Activated B cell treated with CpG ODN at 0.5 μM for 24 hours (primary cell): ENCODE measurements around the gene PLEKHA3. TPM values are rescaled to one million over a fixed set of nuclear protein-coding genes. Genes with fewer than 3 reads are reported as not detected.
A peak's percentile ranks its signal among the peaks of the same experiment; 100 is the strongest.

ENCODE experiments used
- ATAC-seq: fragments of 200-7000 bp; cut with Tn5 transposase; one replicate; pipeline ENCODE4 v1.10.0; 2021; ENCODE audit warnings: low read depth, mild to moderate bottlenecking, moderate library complexity
- CTCF ChIA-PET: fragments of 350-600 bp; sonication (Branson Sonifier 250); formaldehyde crosslinking; loops from one replicate; lab custom pipeline; 2021; ENCODE audit warnings: antibody characterized with exemption; lab: Charles Lee
- POLR2A ChIA-PET: fragments of 350-600 bp; sonication (Branson Sonifier 250); formaldehyde crosslinking; loops from one replicate; lab custom pipeline; 2021; ENCODE audit warnings: antibody characterized with exemption; lab: Charles Lee
- DNase-seq: peaks from one replicate; pipeline ENCODE4 v3.0.0; 2022
- H3K27ac Mint-ChIP-seq: one replicate; pipeline ENCODE4 v1.8.0; 2020; ENCODE audit warnings: mixed read lengths
- H3K27me3 Mint-ChIP-seq: one replicate; pipeline ENCODE4 v1.8.0; 2021; ENCODE audit warnings: mixed read lengths
- H3K36me3 Mint-ChIP-seq: one replicate; pipeline ENCODE4 v1.8.0; 2021; ENCODE audit warnings: low read depth, mixed read lengths
- H3K4me1 Mint-ChIP-seq: one replicate; pipeline ENCODE4 v1.8.0; 2021; ENCODE audit warnings: mixed read lengths
- H3K4me3 Mint-ChIP-seq: one replicate; pipeline ENCODE4 v1.8.0; 2020; ENCODE audit warnings: mild to moderate bottlenecking, mixed read lengths
- H3K9me3 Mint-ChIP-seq: one replicate; pipeline ENCODE4 v1.8.0; 2020; ENCODE audit warnings: mixed read lengths
- intact Hi-C: fragments of 100-400 bp; cut with micrococcal nuclease; formaldehyde crosslinking; loops from one replicate; pipeline ENCODE4 v1.15.1; 2024
- total RNA-seq: library from RNA; stranded (reverse); gene quantifications from 2 replicates; pipeline ENCODE4 v1.2.3, GENCODE V29; 2022
- TF ChIP-seq, protein P1 (sequence below): fragments of 200-600 bp; IDR thresholded peaks from one replicate; pipeline ENCODE4 v1.8.0; 2022; ENCODE audit warnings: antibody characterized with exemption, mild to moderate bottlenecking

The PLEKHA3 gene
- total RNA-seq, 1 donor from 2014 or later: 29.6 TPM

DNA sequence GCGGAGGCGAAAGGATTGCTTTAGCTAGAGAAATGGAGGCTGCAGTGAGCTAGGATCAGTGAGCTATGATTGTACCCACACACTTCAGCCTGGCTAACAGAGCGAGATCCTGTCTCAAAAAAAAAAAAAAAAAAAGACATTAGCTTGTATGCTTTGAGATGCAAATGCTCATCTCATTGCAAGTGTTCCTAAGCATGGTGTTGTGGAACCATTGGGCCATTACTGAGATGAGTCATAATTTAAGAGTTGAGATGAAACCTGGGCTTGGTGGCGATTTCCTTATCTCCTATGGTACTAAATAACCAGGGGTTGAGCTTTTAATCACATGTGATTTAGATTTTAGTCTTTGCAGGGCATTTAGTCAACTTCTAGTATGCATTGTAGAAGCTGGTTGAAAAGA is 2.2 kb downstream of the PLEKHA3 start:
- H3K27ac Mint-ChIP-seq: peak overlapping the region; percentile 80
- peaks cover 55% of the 10 kb centered on the region for H3K4me1 Mint-ChIP-seq
- DNase-seq (no peak), ATAC-seq (peak; percentile 30)
- no peaks in the 10 kb centered on the region for H3K9me3 Mint-ChIP-seq
- intact Hi-C loops: no loop called here
- peaks cover 27% of the 10 kb centered on the region for H3K36me3 Mint-ChIP-seq
- POLR2A ChIA-PET: interaction anchor here (0.6 to 4.1 kb wide), 6 partner anchors 29 to 1218 kb away, joined by 3 to 70 read pairs (median 5); partner anchors contain the start of genes NFE2L2, PJVK and PRKRA
- peak overlapping the region; percentile 72 for H3K4me3 Mint-ChIP-seq
- H3K27me3 Mint-ChIP-seq: no peaks in the 10 kb centered on the region
- TF ChIP-seq, protein P1, sequence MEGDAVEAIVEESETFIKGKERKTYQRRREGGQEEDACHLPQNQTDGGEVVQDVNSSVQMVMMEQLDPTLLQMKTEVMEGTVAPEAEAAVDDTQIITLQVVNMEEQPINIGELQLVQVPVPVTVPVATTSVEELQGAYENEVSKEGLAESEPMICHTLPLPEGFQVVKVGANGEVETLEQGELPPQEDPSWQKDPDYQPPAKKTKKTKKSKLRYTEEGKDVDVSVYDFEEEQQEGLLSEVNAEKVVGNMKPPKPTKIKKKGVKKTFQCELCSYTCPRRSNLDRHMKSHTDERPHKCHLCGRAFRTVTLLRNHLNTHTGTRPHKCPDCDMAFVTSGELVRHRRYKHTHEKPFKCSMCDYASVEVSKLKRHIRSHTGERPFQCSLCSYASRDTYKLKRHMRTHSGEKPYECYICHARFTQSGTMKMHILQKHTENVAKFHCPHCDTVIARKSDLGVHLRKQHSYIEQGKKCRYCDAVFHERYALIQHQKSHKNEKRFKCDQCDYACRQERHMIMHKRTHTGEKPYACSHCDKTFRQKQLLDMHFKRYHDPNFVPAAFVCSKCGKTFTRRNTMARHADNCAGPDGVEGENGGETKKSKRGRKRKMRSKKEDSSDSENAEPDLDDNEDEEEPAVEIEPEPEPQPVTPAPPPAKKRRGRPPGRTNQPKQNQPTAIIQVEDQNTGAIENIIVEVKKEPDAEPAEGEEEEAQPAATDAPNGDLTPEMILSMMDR: no peak
- CTCF ChIA-PET: interaction anchor here (0.6 to 2.0 kb wide), 2 partner anchors 68 to 127 kb away, joined by 3 to 5 read pairs; no protein-coding TSS in a partner anchor

DNA sequence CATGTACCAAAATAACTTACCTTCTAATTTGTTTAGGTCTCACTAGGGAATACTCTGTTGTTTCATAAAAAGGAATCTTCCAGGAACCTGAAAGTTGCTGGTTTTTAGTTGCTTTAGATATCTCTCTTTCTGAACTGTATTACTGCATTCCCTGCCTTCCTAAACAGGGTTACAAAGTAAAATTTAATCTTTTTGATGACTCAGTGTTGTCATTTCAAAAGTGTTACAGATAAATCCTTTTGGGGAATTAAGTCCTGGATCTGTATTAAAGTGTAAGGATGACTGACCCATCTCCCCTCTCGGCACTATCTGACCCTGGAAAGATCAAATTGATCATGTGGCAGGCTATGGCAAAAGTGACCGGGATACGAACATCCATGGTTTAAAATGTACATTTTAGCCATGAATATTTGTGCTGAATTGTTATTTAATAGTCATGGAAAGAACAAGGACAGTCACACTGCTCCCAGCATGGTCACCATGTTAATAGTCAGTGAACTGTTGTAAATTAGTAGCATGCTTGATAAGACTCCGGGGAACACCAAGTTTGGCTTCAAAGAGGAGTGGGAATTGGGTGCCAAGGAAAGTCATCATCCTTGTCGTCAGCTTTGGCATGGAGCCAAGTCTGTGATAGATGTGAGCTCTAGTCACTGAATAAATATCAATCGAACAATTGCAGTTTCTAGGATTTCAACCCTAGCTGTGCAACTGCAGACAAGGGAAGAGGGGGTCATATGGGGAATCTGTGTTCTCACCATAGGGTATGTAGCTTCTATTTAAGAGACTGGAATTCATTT is 4.2 kb downstream of the PLEKHA3 start:
- no peak for ATAC-seq
- H3K9me3 Mint-ChIP-seq: no peaks in the 10 kb centered on the region
- intact Hi-C loops: no loop called here
- no peak overlapping the region for H3K27ac Mint-ChIP-seq
- no peaks in the 10 kb centered on the region for H3K27me3 Mint-ChIP-seq
- TF ChIP-seq, protein P1: no peak
- no peak overlapping the region for H3K4me3 Mint-ChIP-seq
- POLR2A ChIA-PET: no interaction called here
- peaks cover 40% of the 10 kb centered on the region for H3K4me1 Mint-ChIP-seq
- peaks cover 35% of the 10 kb centered on the region for H3K36me3 Mint-ChIP-seq
- no peak for DNase-seq
- CTCF ChIA-PET: no interaction called here

DNA sequence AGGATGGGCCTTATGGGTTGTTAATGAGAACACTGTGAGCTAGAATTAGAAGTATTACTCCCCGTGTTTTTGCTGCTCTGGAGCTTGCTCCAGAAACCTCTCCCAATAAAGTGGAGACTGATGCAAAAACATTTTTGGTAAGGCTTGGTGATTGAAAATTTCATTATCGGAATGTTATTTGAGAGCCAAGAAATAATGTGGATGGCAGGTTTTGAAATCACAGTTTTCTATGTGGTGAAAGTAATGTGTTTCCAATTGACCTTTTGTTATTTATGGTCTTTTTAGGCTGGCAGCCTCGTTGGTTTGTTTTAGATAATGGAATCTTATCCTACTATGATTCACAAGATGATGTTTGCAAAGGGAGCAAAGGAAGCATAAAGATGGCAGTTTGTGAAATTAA is 5.1 kb downstream of the PLEKHA3 start:
- H3K36me3 Mint-ChIP-seq: peaks cover 43% of the 10 kb centered on the region
- H3K27ac Mint-ChIP-seq: no peak overlapping the region
- no peaks in the 10 kb centered on the region for H3K9me3 Mint-ChIP-seq
- no peak overlapping the region for H3K4me3 Mint-ChIP-seq
- POLR2A ChIA-PET: no interaction called here
- DNase-seq (no peak), ATAC-seq (no peak)
- no peaks in the 10 kb centered on the region for H3K27me3 Mint-ChIP-seq
- intact Hi-C loops: no loop called here
- CTCF ChIA-PET: no interaction called here
- TF ChIP-seq, protein P1: no peak
- peaks cover 39% of the 10 kb centered on the region for H3K4me1 Mint-ChIP-seq

DNA sequence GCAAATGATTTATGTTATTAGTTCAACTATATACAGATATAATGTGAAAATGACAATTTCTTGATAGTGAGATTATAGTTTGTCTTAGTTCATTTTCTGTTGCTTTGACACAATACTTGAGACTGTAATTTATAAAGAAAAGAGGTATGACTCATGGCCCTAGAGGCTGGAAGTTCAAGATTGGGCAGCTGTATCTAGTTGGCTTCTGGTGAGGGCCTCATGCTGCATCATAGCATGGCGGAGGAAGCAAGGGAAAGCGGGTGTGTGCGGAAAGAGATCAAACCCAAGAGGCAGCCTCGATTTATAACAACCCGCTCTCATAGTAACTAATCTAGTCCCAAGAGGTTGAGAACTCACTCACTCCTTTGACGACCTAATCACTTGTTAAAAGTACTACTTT is 11.4 kb downstream of the PLEKHA3 start:
- no peak overlapping the region for H3K27ac Mint-ChIP-seq
- H3K36me3 Mint-ChIP-seq: peaks cover 79% of the 10 kb centered on the region
- no peak for ATAC-seq
- no peaks in the 10 kb centered on the region for H3K9me3 Mint-ChIP-seq
- POLR2A ChIA-PET: no interaction called here
- intact Hi-C loops: no loop called here
- no peak for DNase-seq
- TF ChIP-seq, protein P1: no peak
- no peak overlapping the region for H3K4me3 Mint-ChIP-seq
- CTCF ChIA-PET: no interaction called here
- H3K27me3 Mint-ChIP-seq: no peaks in the 10 kb centered on the region
- peaks cover 2% of the 10 kb centered on the region for H3K4me1 Mint-ChIP-seq

DNA sequence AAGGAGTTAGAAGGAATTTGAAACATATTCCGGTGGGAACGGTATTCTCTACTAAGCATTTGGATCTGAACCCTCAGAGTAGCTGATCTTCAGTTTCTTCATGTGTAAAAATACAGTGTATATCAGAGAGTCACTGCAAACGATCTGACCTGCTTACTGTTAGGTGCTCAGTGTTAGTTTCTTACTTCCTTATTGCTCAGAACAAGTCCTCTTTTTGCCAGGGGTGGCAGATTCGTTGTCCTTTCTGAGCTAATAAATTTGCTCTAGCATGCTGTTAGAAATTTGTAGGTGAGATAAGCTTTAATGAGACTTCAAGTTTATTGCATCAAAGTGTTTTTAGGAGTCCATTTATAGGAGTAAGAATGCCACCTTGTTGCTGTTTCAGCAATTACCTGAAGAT is 15.8 kb downstream of the PLEKHA3 start:
- intact Hi-C loops: no loop called here
- CTCF ChIA-PET: no interaction called here
- H3K36me3 Mint-ChIP-seq: peaks cover 79% of the 10 kb centered on the region

More for the DNA sequence above, 15.8 kb downstream of the PLEKHA3 start:
- H3K9me3 Mint-ChIP-seq: no peaks in the 10 kb centered on the region
- H3K27ac Mint-ChIP-seq: no peak overlapping the region
- POLR2A ChIA-PET: no interaction called here
- no peaks in the 10 kb centered on the region for H3K27me3 Mint-ChIP-seq
- ATAC-seq (no peak), DNase-seq (no peak)
- peaks cover 7% of the 10 kb centered on the region for H3K4me1 Mint-ChIP-seq
- TF ChIP-seq, protein P1: no peak
- no peak overlapping the region for H3K4me3 Mint-ChIP-seq
